HL-60/S4 (cell line): ENCODE measurements around the gene CABLES2.

ENCODE experiments used
- in situ Hi-C: fragments of 300-500 bp; cut with MboI; formaldehyde crosslinking; loops from 2 replicates; pipeline ENCODE4 v1.14.3; 2022; ENCODE audit warnings: low sequenced_read_pairs

The CABLES2 gene

GRCh38 chr20:62419759-62420158, 12.7 kb upstream of the CABLES2 start:
- in situ Hi-C loops: loop anchor here (25.0 kb wide), 1 partner anchor 368 kb away; the partner anchor contains the start of gene MRGBP

- in situ Hi-C loops: loop anchor here (25.0 kb wide), 1 partner anchor 368 kb away; the partner anchor contains the start of gene MRGBP
Observed at GRCh38 chr20:62418709-62419487, 11.8 kb upstream of the CABLES2 start.

GRCh38 chr20:62417981-62418708, 11.1 kb upstream of the CABLES2 start:
- in situ Hi-C loops: loop anchor here (25.0 kb wide), 1 partner anchor 369 kb away; the partner anchor contains the start of gene MRGBP

GRCh38 chr20:62416651-62417637, 9.9 kb upstream of the CABLES2 start:
- in situ Hi-C loops: loop anchor here (25.0 kb wide), 1 partner anchor 370 kb away; the partner anchor contains the start of gene MRGBP

GRCh38 chr20:62415354-62416111, 8.4 kb upstream of the CABLES2 start:
- in situ Hi-C loops: loop anchor here (25.0 kb wide), 1 partner anchor 372 kb away; the partner anchor contains the start of gene MRGBP

GRCh38 chr20:62413896-62414481, 6.9 kb upstream of the CABLES2 start:
- in situ Hi-C loops: loop anchor here (25.0 kb wide), 1 partner anchor 373 kb away; the partner anchor contains the start of gene MRGBP

- in situ Hi-C loops: loop anchor here (25.0 kb wide), 1 partner anchor 374 kb away; the partner anchor contains the start of gene MRGBP
Observed at GRCh38 chr20:62413025-62413570, 6.0 kb upstream of the CABLES2 start.

- in situ Hi-C loops: loop anchor here (25.0 kb wide), 1 partner anchor 375 kb away; the partner anchor contains the start of gene MRGBP
Observed at GRCh38 chr20:62412194-62413024, 5.3 kb upstream of the CABLES2 start.

GRCh38 chr20:62411479-62412193, 4.6 kb upstream of the CABLES2 start:
- in situ Hi-C loops: loop anchor here (25.0 kb wide), 1 partner anchor 376 kb away; the partner anchor contains the start of gene MRGBP

GRCh38 chr20:62410746-62411478, 3.8 kb upstream of the CABLES2 start:
- in situ Hi-C loops: loop anchor here (25.0 kb wide), 1 partner anchor 376 kb away; the partner anchor contains the start of gene MRGBP

- in situ Hi-C loops: loop anchor here (25.0 kb wide), 1 partner anchor 377 kb away; the partner anchor contains the start of gene MRGBP
Observed at GRCh38 chr20:62409931-62410745, 3.1 kb upstream of the CABLES2 start.

GRCh38 chr20:62409086-62409853, 2.2 kb upstream of the CABLES2 start:
- in situ Hi-C loops: loop anchor here (25.0 kb wide), 1 partner anchor 378 kb away; the partner anchor contains the start of gene MRGBP

- in situ Hi-C loops: loop anchor here (25.0 kb wide), 1 partner anchor 379 kb away; the partner anchor contains the start of gene MRGBP
Observed at GRCh38 chr20:62408640-62409039, 1.6 kb upstream of the CABLES2 start.

- in situ Hi-C loops: loop anchor here (25.0 kb wide), 1 partner anchor 379 kb away; the partner anchor contains the start of gene MRGBP
Observed at GRCh38 chr20:62408055-62408454, 970 bp upstream of the CABLES2 start.
